GM10847 (cell line): ENCODE data around the gene MMD2.

Experiments
- POLR2A ChIP-seq: IDR thresholded peaks from 2 replicates; pipeline ENCODE4 v1.6.1; 2011; ENCODE audit not compliant: insufficient read length; ENCODE audit errors: extremely low read depth

The MMD2 gene

GRCh38 chr7:4919969-4920766 lies 38.8 kb downstream of the MMD2 start:
- no peak for TF ChIP-seq POLR2A

- TF ChIP-seq POLR2A: no peak
Measured at GRCh38 chr7:4916113-4916512, 42.9 kb downstream of the MMD2 start.

- TF ChIP-seq POLR2A: no peak
Measured at GRCh38 chr7:4911111-4911828, 47.7 kb downstream of the MMD2 start.

- no peak for TF ChIP-seq POLR2A
Measured at GRCh38 chr7:4906682-4907081, 52.3 kb downstream of the MMD2 start.

GRCh38 chr7:4905171-4905570 lies 53.8 kb downstream of the MMD2 start:
- no peak for TF ChIP-seq POLR2A

- no peak for TF ChIP-seq POLR2A
Measured at GRCh38 chr7:4904346-4904745, 54.6 kb downstream of the MMD2 start.

GRCh38 chr7:4895766-4896165 lies 63.2 kb downstream of the MMD2 start:
- no peak for TF ChIP-seq POLR2A

- TF ChIP-seq POLR2A: no peak
Measured at GRCh38 chr7:4894482-4894881, 64.5 kb downstream of the MMD2 start.

GRCh38 chr7:4893929-4894475 lies 65.0 kb downstream of the MMD2 start:
- TF ChIP-seq POLR2A: no peak

GRCh38 chr7:4889682-4890081 lies 69.3 kb downstream of the MMD2 start:
- TF ChIP-seq POLR2A: no peak

GRCh38 chr7:4888161-4888560 lies 70.8 kb downstream of the MMD2 start:
- no peak for TF ChIP-seq POLR2A

- TF ChIP-seq POLR2A: no peak
Measured at GRCh38 chr7:4886671-4887070, 72.3 kb downstream of the MMD2 start.

- no peak for TF ChIP-seq POLR2A
Measured at GRCh38 chr7:4885317-4885807, 73.6 kb downstream of the MMD2 start.

- TF ChIP-seq POLR2A: no peak
Measured at GRCh38 chr7:4884164-4884563, 74.8 kb downstream of the MMD2 start.

GRCh38 chr7:4883372-4884144 lies 75.4 kb downstream of the MMD2 start, which contains the start of gene RADIL:
Gene RADIL, minus strand, starts transcription at chr7:4883716. Its CDS starts 5,577 bp downstream, at chr7:4878139.
- TF ChIP-seq POLR2A: no peak
